Panc1 (cell line): ENCODE data around the gene LRMDA. TPM values are rescaled to one million over a fixed set of nuclear protein-coding genes. Genes with fewer than 3 reads are reported as not detected.

Experiments
- ATAC-seq: fragments of 200-7000 bp; cut with Tn5 transposase; 2 replicates; pipeline ENCODE4 v1.9.1; 2020; ENCODE audit warnings: mild to moderate bottlenecking, moderate library complexity
- BruUV-seq: library from RNA; stranded (reverse); fragments of 400-500 nt; replicated peaks from 2 replicates; lab custom pipeline; 2021; lab: Mats Ljungman, UMichigan
- CTCF ChIA-PET: fragments of 300-600 bp; sonication (Branson Sonifier 250); formaldehyde crosslinking; loops from one replicate; lab custom pipeline; 2022; ENCODE audit warnings: antibody characterized with exemption; lab: Charles Lee
- POLR2A ChIA-PET: fragments of 300-600 bp; sonication (Branson Sonifier 250); formaldehyde crosslinking; loops from one replicate; lab custom pipeline; 2022; ENCODE audit warnings: antibody characterized with exemption; lab: Charles Lee
- DNase-seq: peaks from one replicate; pipeline ENCODE4 v3.0.0-alpha.2; 2010; ENCODE audit warnings: low read depth, low spot score
- H3K27ac ChIP-seq: 2 replicates; pipeline ENCODE4 v1.5.1; 2011; ENCODE audit warnings: mild to moderate bottlenecking, low read length, inconsistent platforms
- H3K27me3 ChIP-seq: fragments of 200-500 bp; sonication (Bioruptor generic); 2 replicates; pipeline ENCODE4 v1.6.0; 2014; ENCODE audit warnings: low read length, inconsistent platforms; ENCODE audit not compliant: control insufficient read depth, insufficient read depth
- H3K36me3 ChIP-seq: fragments of 200-500 bp; sonication (Bioruptor generic); 2 replicates; pipeline ENCODE4 v1.5.1; 2014; ENCODE audit warnings: inconsistent platforms, mild to moderate bottlenecking, low read length, moderate library complexity; ENCODE audit not compliant: control insufficient read depth, insufficient read depth
- H3K4me1 ChIP-seq: 2 replicates; pipeline ENCODE4 v1.5.1; 2011; ENCODE audit warnings: inconsistent platforms, mild to moderate bottlenecking, low read length, moderate library complexity; ENCODE audit not compliant: control insufficient read depth, insufficient read depth
- H3K4me3 ChIP-seq, 2 experiments: 2 replicates each; pipeline ENCODE4 v1.5.1; 2011 to 2012; ENCODE audit warnings: low read depth in 2 of 2, low read length in 2 of 2, mild to moderate bottlenecking in 2 of 2, inconsistent platforms in 1 of 2, moderate library complexity in 1 of 2
- H3K9me3 ChIP-seq: fragments of 200-500 bp; sonication (Bioruptor generic); 2 replicates; pipeline ENCODE4 v1.5.1; 2014; ENCODE audit warnings: low read depth, mild to moderate bottlenecking, inconsistent platforms, low read length, moderate library complexity; ENCODE audit not compliant: control insufficient read depth, insufficient read depth
- CTCF ChIP-seq: fragments of 450-650 bp; IDR thresholded peaks from 2 replicates; pipeline ENCODE4 v1.5.1; 2017; ENCODE audit warnings: mild to moderate bottlenecking
- POLR2AphosphoS5 ChIP-seq: IDR thresholded peaks from 2 replicates; pipeline ENCODE4 v1.6.1; 2012; ENCODE audit warnings: mild to moderate bottlenecking, low read depth, low read length, moderate library complexity
- REST ChIP-seq, 2 experiments: IDR thresholded peaks; 2 replicates each; pipeline ENCODE4 v1.6.1; 2011 to 2012; ENCODE audit warnings: low read depth in 2 of 2, control low read depth in 1 of 2, low read length in 1 of 2, mild to moderate bottlenecking in 1 of 2, moderate library complexity in 1 of 2; ENCODE audit not compliant: insufficient read depth in 1 of 2
- SIN3A ChIP-seq: IDR thresholded peaks from 2 replicates; pipeline ENCODE4 v1.6.1; 2012; ENCODE audit warnings: low read depth, mild to moderate bottlenecking, low read length, moderate library complexity, borderline replicate concordance; ENCODE audit not compliant: insufficient read depth
- TCF7L2 ChIP-seq: IDR thresholded peaks from 2 replicates; pipeline ENCODE4 v1.6.1; 2011; ENCODE audit warnings: mild to moderate bottlenecking, low read depth, low read length, inconsistent platforms
- in situ Hi-C: cut with HindIII; loops from 2 replicates; pipeline ENCODE4 v1.10.0; 2016; ENCODE audit warnings: low sequenced_read_pairs, low pct_unique_long_range_greater_than_20kb
- intact Hi-C: fragments of 100-400 bp; cut with micrococcal nuclease; formaldehyde crosslinking; loops from one replicate; pipeline ENCODE4 v1.10.0; 2022; ENCODE audit not compliant: unreplicated experiment
- total RNA-seq: library from RNA; stranded (reverse); gene quantifications from one replicate; pipeline ENCODE4 v1.2.1, GENCODE V29; 2021; ENCODE audit not compliant: unreplicated experiment

Gene LRMDA
- total RNA-seq, 1 experiment from 2014 or later = 1.2 TPM

- Histone ChIP-seq H3K4me1 (no peaks in the 10 kb centered on the region), H3K4me3 (no peak overlapping the region), H3K27me3 (peaks cover 4% of the 10 kb centered on the region; the same call in 1 of the 2 replicates), H3K9me3 (no peaks in the 10 kb centered on the region), H3K27ac (no peak overlapping the region), H3K36me3 (no peaks in the 10 kb centered on the region)
- DNase-seq (no peak), ATAC-seq (no peak)
- TF ChIP-seq TCF7L2 = no peak
- no peak for TF ChIP-seq POLR2AphosphoS5
- TF ChIP-seq REST (IDR thresholded peaks at IDR 0.05; ENCODE audit: insufficient read depth in 1 of 2, low read depth in 2 of 2, low read length in 1 of 2) = no peak
- no peak for TF ChIP-seq SIN3A
- no peak for TF ChIP-seq CTCF
- ChIA-PET POLR2A (no interaction called here), CTCF (no interaction called here)
- intact Hi-C loops = no loop called here
- in situ Hi-C loops = no loop called here
- no TSS peak for BruUV-seq
Observed at GRCh38 chr10:75876710-75877109, 445.3 kb downstream of the LRMDA start.

DNA sequence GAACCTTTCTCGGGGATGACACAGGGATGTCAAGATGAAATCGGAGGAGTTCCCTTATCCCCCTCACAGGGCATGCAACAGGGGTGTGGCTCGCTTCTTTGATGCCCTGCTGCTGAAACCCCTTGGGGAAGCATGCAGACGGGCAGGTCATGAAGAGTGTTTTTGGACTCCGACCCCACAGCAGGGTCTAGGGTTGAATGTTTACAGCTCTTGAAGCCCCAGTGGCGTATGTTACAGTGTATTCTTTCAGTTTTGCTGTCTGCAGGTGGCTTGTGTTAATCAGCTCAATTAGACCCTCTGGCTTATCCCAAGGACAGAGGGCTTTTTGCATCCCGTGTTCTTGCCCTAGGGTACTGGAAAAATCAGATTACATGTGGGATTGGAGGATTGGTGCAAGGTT lies 446.5 kb downstream of the LRMDA start:
- no peak for TF ChIP-seq POLR2AphosphoS5
- in situ Hi-C loops = no loop called here
- intact Hi-C loops = no loop called here
- CTCF ChIA-PET = no interaction called here
- POLR2A ChIA-PET = no interaction called here
- H3K36me3 ChIP-seq = no peaks in the 10 kb centered on the region
- DNase-seq = no peak
- no peak overlapping the region for H3K27ac ChIP-seq
- H3K4me3 ChIP-seq = no peak overlapping the region
- ATAC-seq = no peak
- no TSS peak for BruUV-seq
- no peaks in the 10 kb centered on the region for H3K9me3 ChIP-seq
- no peaks in the 10 kb centered on the region for H3K4me1 ChIP-seq
- peaks cover 4% of the 10 kb centered on the region; the same call in 1 of the 2 replicates for H3K27me3 ChIP-seq

- DNase-seq (no peak), ATAC-seq (no peak)
- Histone ChIP-seq H3K36me3 (no peaks in the 10 kb centered on the region), H3K4me1 (no peaks in the 10 kb centered on the region), H3K27ac (no peak overlapping the region), H3K4me3 (no peak overlapping the region), H3K27me3 (peaks cover 4% of the 10 kb centered on the region; the same call in 1 of the 2 replicates), H3K9me3 (no peaks in the 10 kb centered on the region)
- POLR2A ChIA-PET = no interaction called here
- intact Hi-C loops (no loop called here), in situ Hi-C loops (no loop called here)
- no TSS peak for BruUV-seq
- TF ChIP-seq TCF7L2 (no peak), CTCF (no peak), REST (IDR thresholded peaks at IDR 0.05; ENCODE audit: insufficient read depth in 1 of 2, low read depth in 2 of 2, low read length in 1 of 2) (no peak), POLR2AphosphoS5 (no peak), SIN3A (no peak)
- CTCF ChIA-PET = no interaction called here
Observed at GRCh38 chr10:75878586-75878985, 447.2 kb downstream of the LRMDA start.
